BJ (cell line): ENCODE data around the gene MND1. TPM values are rescaled to one million over a fixed set of nuclear protein-coding genes. Genes with fewer than 3 reads are reported as not detected.

Experiments
- CTCF ChIA-PET: fragments of 350-600 bp; formaldehyde crosslinking; extraction: SDS; loops from one replicate; lab custom pipeline; 2021; ENCODE audit warnings: antibody characterized with exemption, inconsistent platforms; lab: Yijun Ruan, JAX
- POLR2A ChIA-PET: fragments of 300-600 bp; sonication (Branson Sonifier 250); formaldehyde crosslinking; extraction: SDS; loops from one replicate; lab custom pipeline; 2021; ENCODE audit warnings: antibody characterized with exemption; lab: Charles Lee
- DNase-seq: peaks from one replicate; pipeline ENCODE4 v3.0.0-alpha.2; 2011; ENCODE audit warnings: low read depth
- H3K27me3 ChIP-seq: 2 replicates; pipeline ENCODE4 v1.6.0; 2011; ENCODE audit warnings: low read length; ENCODE audit not compliant: control insufficient read depth, insufficient read depth
- H3K36me3 ChIP-seq: 2 replicates; pipeline ENCODE4 v1.5.1; 2011; ENCODE audit warnings: low read length; ENCODE audit not compliant: control insufficient read depth, insufficient read depth
- H3K4me3 ChIP-seq: 2 replicates; pipeline ENCODE4 v1.5.1; 2011; ENCODE audit warnings: low read depth, mild to moderate bottlenecking, control low read depth, low read length
- CTCF ChIP-seq: IDR thresholded peaks from 2 replicates; pipeline ENCODE4 v1.5.1; 2011; ENCODE audit warnings: low read depth, mild to moderate bottlenecking, control low read depth, inconsistent platforms, low read length, moderate library complexity; ENCODE audit not compliant: insufficient read depth
- polyA plus RNA-seq: library from polyadenylated mRNA; depleted of rRNA; stranded (reverse); fragments of >200 nt; gene quantifications from 2 replicates; pipeline ENCODE4 v1.2.3, GENCODE V29; 2011

Gene MND1
- polyA plus RNA-seq, 1 experiment, result 0.44 TPM

GRCh38 chr4:153419029-153419428, 74.5 kb downstream of the MND1 start:
- ChIA-PET POLR2A (no interaction called here), CTCF (interaction anchor here (0.9 to 1.1 kb wide), 3 partner anchors 8 to 33 kb away, joined by 3 read pairs; no protein-coding TSS in a partner anchor)
- no peak for DNase-seq
- Histone ChIP-seq H3K27me3 (no peaks in the 10 kb centered on the region), H3K4me3 (no peak overlapping the region), H3K36me3 (no peaks in the 10 kb centered on the region)
- no peak for TF ChIP-seq CTCF

- no peaks in the 10 kb centered on the region for H3K36me3 ChIP-seq
- no peak for DNase-seq
- no peak overlapping the region for H3K4me3 ChIP-seq
- CTCF ChIA-PET, result no interaction called here
- no peaks in the 10 kb centered on the region for H3K27me3 ChIP-seq
- no peak for TF ChIP-seq CTCF
- POLR2A ChIA-PET, result no interaction called here
Observed at GRCh38 chr4:153419673-153420278, 75.3 kb downstream of the MND1 start.

- ChIA-PET POLR2A (no interaction called here), CTCF (no interaction called here)
- no peak for TF ChIP-seq CTCF
- Histone ChIP-seq H3K36me3 (no peaks in the 10 kb centered on the region), H3K27me3 (no peaks in the 10 kb centered on the region), H3K4me3 (no peak overlapping the region)
- DNase-seq, result no peak
Observed at GRCh38 chr4:153420361-153420760, 75.9 kb downstream of the MND1 start.

GRCh38 chr4:153421941-153422340, 77.5 kb downstream of the MND1 start:
- ChIA-PET CTCF (no interaction called here), POLR2A (no interaction called here)
- H3K27me3 ChIP-seq, result no peaks in the 10 kb centered on the region
- no peak for DNase-seq
- H3K4me3 ChIP-seq, result no peak overlapping the region
- no peaks in the 10 kb centered on the region for H3K36me3 ChIP-seq
- no peak for TF ChIP-seq CTCF

- DNase-seq, result no peak
- ChIA-PET POLR2A (no interaction called here), CTCF (interaction anchor here (0.6 to 1.0 kb wide), 4 partner anchors 11 to 98 kb away, joined by 3 read pairs; no protein-coding TSS in a partner anchor)
- H3K36me3 ChIP-seq, result no peaks in the 10 kb centered on the region
- no peak overlapping the region for H3K4me3 ChIP-seq
- no peak for TF ChIP-seq CTCF
- H3K27me3 ChIP-seq, result no peaks in the 10 kb centered on the region
Observed at GRCh38 chr4:153426207-153426885, 81.9 kb downstream of the MND1 start.
